Measurements from ENCODE around the gene OPA1. TPM values are rescaled to one million over a fixed set of nuclear protein-coding genes. Genes with fewer than 3 reads are reported as not detected.

OPA1 gene
- total RNA-seq, 1 experiment from 2014 or later, result 115 TPM

DNA sequence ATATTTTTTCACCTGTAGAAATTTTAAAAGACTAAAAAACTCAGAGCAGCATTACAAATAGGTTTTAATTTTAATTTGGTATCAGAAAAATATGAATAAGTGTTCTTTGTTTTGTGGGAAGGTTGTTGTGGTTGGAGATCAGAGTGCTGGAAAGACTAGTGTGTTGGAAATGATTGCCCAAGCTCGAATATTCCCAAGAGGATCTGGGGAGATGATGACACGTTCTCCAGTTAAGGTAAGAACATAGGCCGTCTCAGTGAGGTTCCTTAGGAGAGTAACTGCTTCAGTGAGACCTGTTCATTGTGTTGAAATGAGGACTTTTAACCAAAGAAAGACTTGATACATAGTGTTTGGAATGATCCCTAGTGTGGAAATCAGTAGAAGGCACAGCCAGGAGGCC lies 44.8 kb downstream of the OPA1 start:
- H3K9me3 Mint-ChIP-seq (ENCODE audit: low read depth, unreplicated experiment), result no peaks in the 10 kb centered on the region
- no peak overlapping the region for H3K27ac Mint-ChIP-seq (ENCODE audit: unreplicated experiment)
- no peaks in the 10 kb centered on the region for H3K27me3 Mint-ChIP-seq (ENCODE audit: unreplicated experiment)
- no peaks in the 10 kb centered on the region for H3K4me1 Mint-ChIP-seq (ENCODE audit: low read depth, unreplicated experiment)
- no peak overlapping the region for H3K4me3 Mint-ChIP-seq (ENCODE audit: low read depth, unreplicated experiment)
- TF ChIP-seq, protein P1, sequence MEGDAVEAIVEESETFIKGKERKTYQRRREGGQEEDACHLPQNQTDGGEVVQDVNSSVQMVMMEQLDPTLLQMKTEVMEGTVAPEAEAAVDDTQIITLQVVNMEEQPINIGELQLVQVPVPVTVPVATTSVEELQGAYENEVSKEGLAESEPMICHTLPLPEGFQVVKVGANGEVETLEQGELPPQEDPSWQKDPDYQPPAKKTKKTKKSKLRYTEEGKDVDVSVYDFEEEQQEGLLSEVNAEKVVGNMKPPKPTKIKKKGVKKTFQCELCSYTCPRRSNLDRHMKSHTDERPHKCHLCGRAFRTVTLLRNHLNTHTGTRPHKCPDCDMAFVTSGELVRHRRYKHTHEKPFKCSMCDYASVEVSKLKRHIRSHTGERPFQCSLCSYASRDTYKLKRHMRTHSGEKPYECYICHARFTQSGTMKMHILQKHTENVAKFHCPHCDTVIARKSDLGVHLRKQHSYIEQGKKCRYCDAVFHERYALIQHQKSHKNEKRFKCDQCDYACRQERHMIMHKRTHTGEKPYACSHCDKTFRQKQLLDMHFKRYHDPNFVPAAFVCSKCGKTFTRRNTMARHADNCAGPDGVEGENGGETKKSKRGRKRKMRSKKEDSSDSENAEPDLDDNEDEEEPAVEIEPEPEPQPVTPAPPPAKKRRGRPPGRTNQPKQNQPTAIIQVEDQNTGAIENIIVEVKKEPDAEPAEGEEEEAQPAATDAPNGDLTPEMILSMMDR (IDR thresholded peaks at IDR 0.05; ENCODE audit: unreplicated experiment), result no peak
- peaks cover 13% of the 10 kb centered on the region for H3K36me3 Mint-ChIP-seq (ENCODE audit: insufficient read depth, unreplicated experiment)
- BruUV-seq (replicated peaks), result no TSS peak
- no peak for DNase-seq
- intact Hi-C loops (cut with micrococcal nuclease; ENCODE audit: unreplicated experiment), result no loop called here
- CTCF ChIA-PET, result interaction anchor here (0.7 kb wide), 1 partner anchor 26 kb away, joined by 3 read pairs; no protein-coding TSS in a partner anchor

DNA sequence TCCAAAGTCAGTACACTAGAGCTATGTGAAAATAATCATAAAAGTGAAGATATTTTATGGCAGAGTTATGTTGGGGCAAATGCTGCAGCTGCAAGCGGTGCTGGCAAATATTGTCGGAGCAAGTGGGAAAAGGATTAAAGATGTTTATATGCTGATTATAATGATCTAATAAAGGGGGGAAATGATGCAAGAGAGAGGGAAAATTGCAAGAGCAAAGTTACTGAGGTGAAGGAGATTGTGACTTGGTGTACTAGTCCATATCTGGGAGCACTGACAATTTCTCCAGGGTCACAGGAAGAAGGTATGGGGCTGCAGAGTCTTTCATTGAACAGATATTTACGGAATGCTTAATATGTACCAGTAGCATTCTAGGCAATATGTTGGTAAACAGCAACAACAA lies 45.8 kb downstream of the OPA1 start:
- H3K4me1 Mint-ChIP-seq (ENCODE audit: low read depth, unreplicated experiment), result no peaks in the 10 kb centered on the region
- no peak for DNase-seq
- H3K4me3 Mint-ChIP-seq (ENCODE audit: low read depth, unreplicated experiment), result no peak overlapping the region
- CTCF ChIA-PET, result no interaction called here
- H3K27ac Mint-ChIP-seq (ENCODE audit: unreplicated experiment), result no peak overlapping the region
- H3K9me3 Mint-ChIP-seq (ENCODE audit: low read depth, unreplicated experiment), result no peaks in the 10 kb centered on the region
- H3K27me3 Mint-ChIP-seq (ENCODE audit: unreplicated experiment), result no peaks in the 10 kb centered on the region
- H3K36me3 Mint-ChIP-seq (ENCODE audit: insufficient read depth, unreplicated experiment), result peaks cover 10% of the 10 kb centered on the region
- TF ChIP-seq, protein P1 (IDR thresholded peaks at IDR 0.05; ENCODE audit: unreplicated experiment), result no peak
- no TSS peak for BruUV-seq (replicated peaks)
- intact Hi-C loops (cut with micrococcal nuclease; ENCODE audit: unreplicated experiment), result no loop called here

DNA sequence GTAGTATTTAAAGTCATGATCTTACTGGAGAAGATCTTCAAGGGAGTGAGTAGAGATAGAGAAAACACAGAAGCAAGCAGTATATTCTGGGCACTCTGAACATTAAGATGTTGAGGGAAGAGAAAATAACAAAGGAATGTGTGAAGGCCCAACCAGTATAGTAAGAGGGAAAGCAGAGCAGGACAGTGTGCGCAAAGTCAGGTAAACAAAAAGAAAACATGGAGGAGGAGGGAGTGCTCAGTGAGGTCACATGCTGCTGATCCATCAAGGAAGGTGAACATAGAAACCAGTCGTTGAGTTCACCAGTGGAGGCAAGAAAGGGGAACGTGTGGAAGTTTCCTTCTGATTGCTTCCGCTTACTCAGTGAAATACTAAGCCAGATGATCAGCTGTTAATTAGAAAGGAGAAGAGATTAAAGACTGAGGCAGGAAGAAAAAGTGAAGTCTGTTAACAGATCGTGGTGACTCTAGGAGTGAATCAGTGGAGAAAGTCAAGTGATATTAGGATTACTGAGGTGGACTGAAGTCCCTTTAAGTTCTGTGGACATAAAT lies 47.2 kb downstream of the OPA1 start:
- intact Hi-C loops (cut with micrococcal nuclease; ENCODE audit: unreplicated experiment), result no loop called here
- CTCF ChIA-PET, result no interaction called here
- DNase-seq, result no peak
- no peak overlapping the region for H3K27ac Mint-ChIP-seq (ENCODE audit: unreplicated experiment)
- no peaks in the 10 kb centered on the region for H3K4me1 Mint-ChIP-seq (ENCODE audit: low read depth, unreplicated experiment)
- H3K4me3 Mint-ChIP-seq (ENCODE audit: low read depth, unreplicated experiment), result no peak overlapping the region
- H3K9me3 Mint-ChIP-seq (ENCODE audit: low read depth, unreplicated experiment), result no peaks in the 10 kb centered on the region
- H3K36me3 Mint-ChIP-seq (ENCODE audit: insufficient read depth, unreplicated experiment), result peaks cover 4% of the 10 kb centered on the region
- no TSS peak for BruUV-seq (replicated peaks)
- no peaks in the 10 kb centered on the region for H3K27me3 Mint-ChIP-seq (ENCODE audit: unreplicated experiment)
- TF ChIP-seq, protein P1 (IDR thresholded peaks at IDR 0.05; ENCODE audit: unreplicated experiment), result no peak

DNA sequence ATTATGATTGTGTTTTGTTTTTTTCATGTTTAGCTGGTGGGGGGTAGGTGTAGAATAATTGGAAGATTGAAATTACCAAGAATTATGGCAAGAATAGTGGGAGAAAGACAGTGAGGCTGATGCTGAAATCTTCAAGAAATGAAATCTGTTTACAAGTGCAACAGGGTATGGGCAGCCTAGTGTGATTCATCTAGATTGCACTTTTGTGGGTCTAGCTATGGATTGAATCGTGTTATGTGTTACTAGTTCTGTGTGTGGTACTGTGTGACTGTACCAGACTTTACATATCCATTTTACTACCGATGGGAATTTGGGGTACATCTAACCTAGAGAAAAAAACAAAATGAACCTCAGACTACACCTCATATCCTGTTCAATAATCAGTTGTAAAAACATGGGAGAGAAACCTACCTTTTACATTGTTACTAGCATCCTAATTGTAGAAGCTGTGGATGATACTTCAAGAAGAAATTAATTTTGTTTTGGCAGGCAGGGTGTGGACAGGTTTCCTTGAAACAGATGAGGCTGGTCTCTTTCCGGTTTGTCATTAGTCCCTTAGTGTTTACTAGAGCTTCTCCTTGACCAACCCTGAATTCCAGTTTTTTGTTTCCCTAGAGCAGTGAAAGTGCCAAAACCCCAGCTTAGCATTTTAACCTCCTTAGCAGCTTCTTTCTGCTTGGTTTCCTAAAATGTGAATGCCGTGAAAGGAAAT lies 47.9 kb downstream of the OPA1 start:
- TF ChIP-seq, protein P1 (IDR thresholded peaks at IDR 0.05; ENCODE audit: unreplicated experiment), result no peak
- peaks cover 7% of the 10 kb centered on the region for H3K36me3 Mint-ChIP-seq (ENCODE audit: insufficient read depth, unreplicated experiment)
- intact Hi-C loops (cut with micrococcal nuclease; ENCODE audit: unreplicated experiment), result no loop called here
- H3K4me3 Mint-ChIP-seq (ENCODE audit: low read depth, unreplicated experiment), result no peak overlapping the region
- CTCF ChIA-PET, result no interaction called here
- BruUV-seq (replicated peaks), result no TSS peak
- H3K27me3 Mint-ChIP-seq (ENCODE audit: unreplicated experiment), result no peaks in the 10 kb centered on the region
- H3K4me1 Mint-ChIP-seq (ENCODE audit: low read depth, unreplicated experiment), result no peaks in the 10 kb centered on the region
- H3K9me3 Mint-ChIP-seq (ENCODE audit: low read depth, unreplicated experiment), result no peaks in the 10 kb centered on the region
- H3K27ac Mint-ChIP-seq (ENCODE audit: unreplicated experiment), result no peak overlapping the region
- no peak for DNase-seq

Measured in Calu3 (cell line).